Measurements from ENCODE around the gene COL4A1. TPM values are rescaled to one million over a fixed set of nuclear protein-coding genes. Genes with fewer than 3 reads are reported as not detected.

Gene COL4A1
- polyA plus RNA-seq, 1 of the 3 experiments (the other 2 are of a cell fraction), result 30.3 TPM

DNA sequence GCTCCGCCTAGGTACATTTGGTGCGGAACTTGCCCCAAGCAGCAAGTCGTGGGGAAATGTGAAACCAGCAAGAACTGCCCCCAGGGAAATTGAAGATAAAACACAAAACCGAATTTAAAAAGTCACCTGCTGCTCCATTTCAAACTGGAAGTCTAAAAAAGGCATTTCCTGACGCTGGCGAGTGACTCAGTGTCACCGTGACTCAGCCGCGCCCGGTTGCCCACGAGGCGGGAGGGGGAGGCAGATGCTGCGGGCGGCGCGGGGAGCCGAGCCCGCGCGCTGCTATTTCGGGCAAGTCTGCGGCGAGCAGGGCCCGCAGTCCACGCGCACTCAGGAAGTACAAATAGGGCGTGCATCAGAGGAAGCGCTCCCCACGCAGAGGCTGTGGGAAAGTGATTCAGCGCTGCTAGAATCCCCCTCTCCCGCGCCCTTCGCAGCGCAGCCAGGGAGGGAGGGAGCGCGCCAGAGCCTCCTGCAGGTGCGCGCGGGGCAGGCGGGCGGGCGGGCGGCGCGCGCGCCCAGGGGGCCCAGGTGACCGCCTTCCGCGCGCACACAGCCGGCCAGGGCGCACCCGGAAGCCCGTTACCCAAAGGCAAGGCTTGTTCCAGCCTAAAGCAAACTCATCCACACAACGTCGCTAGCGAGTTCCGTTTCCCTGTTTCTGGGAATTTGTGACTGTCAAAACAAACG is 168.8 kb downstream of the COL4A1 start (continued):
- TF ChIP-seq, protein P1, sequence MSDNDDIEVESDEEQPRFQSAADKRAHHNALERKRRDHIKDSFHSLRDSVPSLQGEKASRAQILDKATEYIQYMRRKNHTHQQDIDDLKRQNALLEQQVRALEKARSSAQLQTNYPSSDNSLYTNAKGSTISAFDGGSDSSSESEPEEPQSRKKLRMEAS (IDR thresholded peaks at IDR 0.05; ENCODE audit: low read depth), result peak; percentile 41; the same call in 1 of the 2 replicates
- TF ChIP-seq GABPA (IDR thresholded peaks at IDR 0.05; ENCODE audit: low read depth), result no peak
- TF ChIP-seq MEF2A (IDR thresholded peaks at IDR 0.05; ENCODE audit: borderline replicate concordance, low read depth), result 0 out of 2 replicates have a peak, but pooled peaks have one; percentile 62
- peak; percentile 7; the same call in 1 of the 2 replicates for TF ChIP-seq MXI1 (IDR thresholded peaks at IDR 0.05; ENCODE audit: low read depth, low read length)
- TF ChIP-seq EP300 (IDR thresholded peaks at IDR 0.05; ENCODE audit: borderline replicate concordance in 1 of 2, low read depth in 1 of 2, low read length in 1 of 2), result peak; percentile 0 to 43; a peak in 1 of 4 replicates

DNA sequence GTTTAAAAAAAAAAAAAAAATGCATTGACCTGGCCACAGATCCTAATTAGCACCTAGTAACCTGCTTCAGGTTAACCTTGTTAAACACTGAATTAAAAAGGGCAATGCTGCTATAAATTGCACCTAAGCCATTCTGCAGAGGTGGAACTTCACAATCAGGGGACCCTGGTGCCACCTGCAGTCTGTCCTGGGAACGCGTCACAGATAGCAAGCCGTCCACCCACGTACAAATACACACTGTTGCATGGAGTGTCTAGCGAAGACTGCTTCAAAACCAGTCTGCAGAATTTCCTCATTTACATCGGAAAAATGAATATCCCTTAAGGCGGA is 169.3 kb downstream of the COL4A1 start:
- H2AFZ ChIP-seq (ENCODE audit: low read depth), result peak overlapping the region; percentile 64; the same call in 1 of the 2 replicates
- 0 out of 4 replicates have a peak, but pooled peaks of 1 of the 2 experiments have one; percentile 4 for TF ChIP-seq EP300 (IDR thresholded peaks at IDR 0.05; ENCODE audit: borderline replicate concordance in 1 of 2, low read depth in 1 of 2, low read length in 1 of 2)
- no peak for TF ChIP-seq TCF12 (IDR thresholded peaks at IDR 0.05)
- peak; percentile 53 for TF ChIP-seq SMC3 (IDR thresholded peaks at IDR 0.05; ENCODE audit: low read depth, low read length)
- TF ChIP-seq, protein P2, sequence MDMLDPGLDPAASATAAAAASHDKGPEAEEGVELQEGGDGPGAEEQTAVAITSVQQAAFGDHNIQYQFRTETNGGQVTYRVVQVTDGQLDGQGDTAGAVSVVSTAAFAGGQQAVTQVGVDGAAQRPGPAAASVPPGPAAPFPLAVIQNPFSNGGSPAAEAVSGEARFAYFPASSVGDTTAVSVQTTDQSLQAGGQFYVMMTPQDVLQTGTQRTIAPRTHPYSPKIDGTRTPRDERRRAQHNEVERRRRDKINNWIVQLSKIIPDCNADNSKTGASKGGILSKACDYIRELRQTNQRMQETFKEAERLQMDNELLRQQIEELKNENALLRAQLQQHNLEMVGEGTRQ (IDR thresholded peaks at IDR 0.05; ENCODE audit: borderline replicate concordance, low read depth, low read length), result no peak
- peak; percentile 76 for TF ChIP-seq RAD21 (IDR thresholded peaks at IDR 0.05; ENCODE audit: low read length)
- no peak for TF ChIP-seq MXI1 (IDR thresholded peaks at IDR 0.05; ENCODE audit: low read depth, low read length)
- TF ChIP-seq, protein P1 (IDR thresholded peaks at IDR 0.05; ENCODE audit: low read depth), result no peak
- TF ChIP-seq, protein P3, sequence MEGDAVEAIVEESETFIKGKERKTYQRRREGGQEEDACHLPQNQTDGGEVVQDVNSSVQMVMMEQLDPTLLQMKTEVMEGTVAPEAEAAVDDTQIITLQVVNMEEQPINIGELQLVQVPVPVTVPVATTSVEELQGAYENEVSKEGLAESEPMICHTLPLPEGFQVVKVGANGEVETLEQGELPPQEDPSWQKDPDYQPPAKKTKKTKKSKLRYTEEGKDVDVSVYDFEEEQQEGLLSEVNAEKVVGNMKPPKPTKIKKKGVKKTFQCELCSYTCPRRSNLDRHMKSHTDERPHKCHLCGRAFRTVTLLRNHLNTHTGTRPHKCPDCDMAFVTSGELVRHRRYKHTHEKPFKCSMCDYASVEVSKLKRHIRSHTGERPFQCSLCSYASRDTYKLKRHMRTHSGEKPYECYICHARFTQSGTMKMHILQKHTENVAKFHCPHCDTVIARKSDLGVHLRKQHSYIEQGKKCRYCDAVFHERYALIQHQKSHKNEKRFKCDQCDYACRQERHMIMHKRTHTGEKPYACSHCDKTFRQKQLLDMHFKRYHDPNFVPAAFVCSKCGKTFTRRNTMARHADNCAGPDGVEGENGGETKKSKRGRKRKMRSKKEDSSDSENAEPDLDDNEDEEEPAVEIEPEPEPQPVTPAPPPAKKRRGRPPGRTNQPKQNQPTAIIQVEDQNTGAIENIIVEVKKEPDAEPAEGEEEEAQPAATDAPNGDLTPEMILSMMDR (IDR thresholded peaks at IDR 0.05), result peak; percentile 42
- H3K4me3 ChIP-seq (ENCODE audit: low read depth in 2 of 2, low read length in 1 of 2), result peak overlapping the region; percentile 70 to 73
- H3K4me2 ChIP-seq, result peak overlapping the region; percentile 71
- POLR2A ChIA-PET, result no interaction called here
- WGBS (ENCODE audit: low lambda C conversion rate), result 0% methylated on average over 7 of the region's 7 CpGs
- no peaks in the 10 kb centered on the region for H3K79me2 ChIP-seq (ENCODE audit: insufficient read depth)
- H3K4me1 ChIP-seq (ENCODE audit: control insufficient read depth in 1 of 2, insufficient read depth in 2 of 2, low read depth in 1 of 2, low read length in 1 of 2), result peaks cover 0 to 6% of the 10 kb centered on the region in 2 experiments; a peak in 1 of 4 replicates
- no peaks in the 10 kb centered on the region for H3K36me3 ChIP-seq (replicated peaks in 1 of 2; ENCODE audit: control insufficient read depth in 1 of 2, insufficient read depth in 2 of 2, low read length in 1 of 2)
- H3F3A ChIP-seq (replicated peaks; ENCODE audit: insufficient read depth), result peaks cover 14% of the 10 kb centered on the region
- H3K9me3 ChIP-seq, result 0 out of 2 replicates have a peak, but pooled peaks cover under 1% of the 10 kb centered on the region
- H3K27ac ChIP-seq (ENCODE audit: low read depth in 2 of 2, low read length in 1 of 2), result peak overlapping the region in 1 of 2 experiments; percentile 39; a peak in 2 of 4 replicates
- peak; percentile 83 for DNase-seq
- peak overlapping the region; percentile 22; the same call in 1 of the 2 replicates for H3K9ac ChIP-seq
- H3K9me2 ChIP-seq, result no peaks in the 10 kb centered on the region
- no peaks in the 10 kb centered on the region for H4K20me1 ChIP-seq (ENCODE audit: insufficient read depth)
- CTCF ChIA-PET, result interaction anchor here (0.6 to 2.0 kb wide), 12 partner anchors 14 to 1225 kb away, joined by 3 to 8 read pairs (median 3); no protein-coding TSS in a partner anchor
- H3K27me3 ChIP-seq (ENCODE audit: insufficient read depth), result no peaks in the 10 kb centered on the region
